Activated CD4-positive, alpha-beta T cell treated with anti-CD3 and anti-CD28 coated beads, Interleukin-2, amount 50 U/mL, for 48 hours (primary cell): ENCODE measurements around the gene ADCY3.
A peak's percentile ranks its signal among the peaks of the same experiment; 100 is the strongest.

Experiments
- DNase-seq, 2 experiments: peaks; one replicate each; pipeline ENCODE4 v3.0.0-alpha.2; 2020

The ADCY3 gene

GRCh38 chr2:24920098-24920808, at the start of gene ADCY3:
ADCY3 (minus strand) TSS chr2:24920237; CDS start chr2:24918987, 1,250 bp downstream.
- DNase-seq = peak; percentile 68 to 76

- no peak for DNase-seq
These were observed 49.7 kb upstream of the ADCY3 start for GRCh38 chr2:24969784-24970183.

- no peak for DNase-seq
These were observed 41.9 kb upstream of the ADCY3 start for GRCh38 chr2:24961903-24962302.

- DNase-seq = no peak
These were observed 39.7 kb upstream of the ADCY3 start for GRCh38 chr2:24959761-24960160.

GRCh38 chr2:24958411-24958935, 38.4 kb upstream of the ADCY3 start:
- no peak for DNase-seq

- DNase-seq = no peak
These were observed 37.9 kb upstream of the ADCY3 start for GRCh38 chr2:24957976-24958375.

GRCh38 chr2:24957221-24957620, 37.2 kb upstream of the ADCY3 start:
- DNase-seq = no peak

- DNase-seq = no peak
These were observed 35.9 kb upstream of the ADCY3 start for GRCh38 chr2:24955921-24956320.

- no peak for DNase-seq
These were observed 35.2 kb upstream of the ADCY3 start for GRCh38 chr2:24955232-24955631.

GRCh38 chr2:24950102-24950501, 30.1 kb upstream of the ADCY3 start:
- no peak for DNase-seq

- DNase-seq = no peak
These were observed 28.5 kb upstream of the ADCY3 start for GRCh38 chr2:24948506-24948905.

GRCh38 chr2:24947561-24948157, 27.6 kb upstream of the ADCY3 start:
- DNase-seq = no peak

- no peak for DNase-seq
These were observed 25.9 kb upstream of the ADCY3 start for GRCh38 chr2:24945907-24946306.

GRCh38 chr2:24943427-24944053, 23.5 kb upstream of the ADCY3 start:
- DNase-seq = no peak

- no peak for DNase-seq
These were observed 19.3 kb upstream of the ADCY3 start for GRCh38 chr2:24939353-24939752.

- no peak for DNase-seq
These were observed 17.2 kb upstream of the ADCY3 start for GRCh38 chr2:24937236-24937635.

- DNase-seq = no peak
These were observed 15.1 kb upstream of the ADCY3 start for GRCh38 chr2:24935145-24935544.

- DNase-seq = no peak
These were observed 12.7 kb upstream of the ADCY3 start for GRCh38 chr2:24932715-24933114.

- DNase-seq = no peak
These were observed 10.7 kb upstream of the ADCY3 start for GRCh38 chr2:24930768-24931167.

- DNase-seq = no peak
These were observed 9.2 kb upstream of the ADCY3 start for GRCh38 chr2:24929230-24929629.

GRCh38 chr2:24928036-24928435, 8.0 kb upstream of the ADCY3 start:
- DNase-seq = no peak

- peak; percentile 71 to 74 for DNase-seq
These were observed 6.7 kb upstream of the ADCY3 start for GRCh38 chr2:24926602-24927252.

GRCh38 chr2:24926220-24926601, 6.2 kb upstream of the ADCY3 start:
- peak in 1 of 2 experiments; percentile 18 for DNase-seq

GRCh38 chr2:24925815-24926214, 5.8 kb upstream of the ADCY3 start:
- DNase-seq = no peak
